Lower leg skin (tissue), 4 donors: ENCODE results near the gene CCDC188. TPM values are rescaled to one million over a fixed set of nuclear protein-coding genes. Genes with fewer than 3 reads are reported as not detected.

ENCODE experiments used
- DNase-seq, 2 donors: peaks; one replicate each; pipeline ENCODE4 v3.0.0-alpha.2; 2019; ENCODE audit warnings: low spot score in 2 of 2
- H3K4me3 ChIP-seq: fragments of 200-600 bp; sonication (generic); 2 replicates; pipeline ENCODE4 v1.5.1; 2017; ENCODE audit warnings: mild to moderate bottlenecking, low read depth; ENCODE audit not compliant: poor library complexity, severe bottlenecking
- CTCF ChIP-seq, 3 donors: fragments of 450-650 bp; IDR thresholded peaks; one replicate each; pipeline ENCODE4 v1.5.1; 2016; ENCODE audit warnings: antibody characterized with exemption in 3 of 3, mild to moderate bottlenecking in 3 of 3, moderate library complexity in 2 of 3
- POLR2A ChIP-seq, 2 donors: fragments of 450-650 bp; IDR thresholded peaks; one replicate each; pipeline ENCODE4 v1.6.1; 2016 to 2017; ENCODE audit warnings: antibody characterized with exemption in 2 of 2, mild to moderate bottlenecking in 1 of 2, moderate library complexity in 1 of 2
- WGBS, 2 donors: methylation state at CpG; one replicate each; pipeline ENCODE4 v1.1.5; 2018; 5-methylcytosine and 5-hydroxymethylcytosine counted together
- intact Hi-C: fragments of 100-400 bp; cut with DNase I; formaldehyde crosslinking; loops from one replicate; pipeline ENCODE4 v1.15.0; 2023; ENCODE audit warnings: low total_unique reads
- total RNA-seq, 4 donors: library from RNA; depleted of rRNA; stranded (reverse); fragments of >200 nt; gene quantifications; one replicate each; pipeline ENCODE4 v1.1.0, GENCODE V29; 2016

Gene CCDC188
- total RNA-seq, 4 donors from 2014 or later: 0.16 to 2.1 (median 1.7) TPM; not detected in 1

GRCh38 chr22:20179455-20180244 lies 28.8 kb upstream of the CCDC188 start:
- DNase-seq: no peak
- WGBS, 2 donors: 89 to 93% methylated on average over 15 to 24 of the region's 27 CpGs
- intact Hi-C loops: no loop called here

GRCh38 chr22:20178915-20179227 lies 28.0 kb upstream of the CCDC188 start:
- H3K4me3 ChIP-seq: no peak overlapping the region
- TF ChIP-seq CTCF (IDR thresholded peaks at IDR 0.05): no peak
- TF ChIP-seq POLR2A (IDR thresholded peaks at IDR 0.05): no peak
- WGBS, 2 donors: 75 to 85% methylated on average over 2 to 9 of the region's 10 CpGs
- DNase-seq: no peak
- intact Hi-C loops: no loop called here

More at GRCh38 chr22:20179455-20180244, 28.8 kb upstream of the CCDC188 start:
- TF ChIP-seq CTCF (IDR thresholded peaks at IDR 0.05) (no peak), POLR2A (IDR thresholded peaks at IDR 0.05) (no peak)
- H3K4me3 ChIP-seq: no peak overlapping the region

GRCh38 chr22:20178075-20178914 lies 27.4 kb upstream of the CCDC188 start:
- DNase-seq: no peak
- no peak overlapping the region for H3K4me3 ChIP-seq
- intact Hi-C loops: no loop called here
- TF ChIP-seq CTCF (IDR thresholded peaks at IDR 0.05) (no peak), POLR2A (IDR thresholded peaks at IDR 0.05) (no peak)
- WGBS, 2 donors: 60 to 61% methylated on average over 25 to 29 of the region's 29 CpGs

GRCh38 chr22:20177217-20177911 lies 26.5 kb upstream of the CCDC188 start:
- TF ChIP-seq CTCF (IDR thresholded peaks at IDR 0.05) (no peak), POLR2A (IDR thresholded peaks at IDR 0.05) (no peak)
- 70 to 79% methylated on average over 18 to 20 of the region's 21 CpGs for WGBS, 2 donors
- DNase-seq: no peak
- intact Hi-C loops: no loop called here
- H3K4me3 ChIP-seq: no peak overlapping the region

GRCh38 chr22:20176421-20177085 lies 25.7 kb upstream of the CCDC188 start:
- no peak for DNase-seq
- TF ChIP-seq CTCF (IDR thresholded peaks at IDR 0.05) (no peak), POLR2A (IDR thresholded peaks at IDR 0.05) (no peak)
- no peak overlapping the region for H3K4me3 ChIP-seq
- WGBS, 2 donors: 70 to 73% methylated on average over 16 to 17 of the region's 17 CpGs
- intact Hi-C loops: no loop called here
